ENCODE data around the gene ACBD6.

DNA sequence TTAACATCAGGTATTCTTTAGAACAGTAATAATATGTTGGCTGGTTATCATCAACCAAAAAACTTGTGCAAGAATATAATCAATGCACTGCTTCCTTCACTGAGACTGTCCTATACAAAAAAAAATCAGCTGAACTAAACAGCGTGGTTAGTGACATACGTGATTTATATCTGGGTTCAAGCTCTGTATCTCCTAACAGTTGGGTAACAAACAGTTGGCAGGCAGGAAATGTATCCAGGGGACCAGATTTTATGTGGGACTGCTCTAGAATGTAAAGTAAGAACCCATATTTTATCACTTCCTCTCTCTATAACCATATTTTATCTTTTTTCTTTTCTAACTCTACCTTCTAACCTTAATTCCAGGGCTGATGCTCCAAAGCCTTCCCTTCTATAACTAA, 8.0 kb downstream of the ACBD6 start:
- TF ChIP-seq, protein P1, sequence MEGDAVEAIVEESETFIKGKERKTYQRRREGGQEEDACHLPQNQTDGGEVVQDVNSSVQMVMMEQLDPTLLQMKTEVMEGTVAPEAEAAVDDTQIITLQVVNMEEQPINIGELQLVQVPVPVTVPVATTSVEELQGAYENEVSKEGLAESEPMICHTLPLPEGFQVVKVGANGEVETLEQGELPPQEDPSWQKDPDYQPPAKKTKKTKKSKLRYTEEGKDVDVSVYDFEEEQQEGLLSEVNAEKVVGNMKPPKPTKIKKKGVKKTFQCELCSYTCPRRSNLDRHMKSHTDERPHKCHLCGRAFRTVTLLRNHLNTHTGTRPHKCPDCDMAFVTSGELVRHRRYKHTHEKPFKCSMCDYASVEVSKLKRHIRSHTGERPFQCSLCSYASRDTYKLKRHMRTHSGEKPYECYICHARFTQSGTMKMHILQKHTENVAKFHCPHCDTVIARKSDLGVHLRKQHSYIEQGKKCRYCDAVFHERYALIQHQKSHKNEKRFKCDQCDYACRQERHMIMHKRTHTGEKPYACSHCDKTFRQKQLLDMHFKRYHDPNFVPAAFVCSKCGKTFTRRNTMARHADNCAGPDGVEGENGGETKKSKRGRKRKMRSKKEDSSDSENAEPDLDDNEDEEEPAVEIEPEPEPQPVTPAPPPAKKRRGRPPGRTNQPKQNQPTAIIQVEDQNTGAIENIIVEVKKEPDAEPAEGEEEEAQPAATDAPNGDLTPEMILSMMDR (IDR thresholded peaks at IDR 0.05; ENCODE audit: low read depth, low read length, missing input control), result no peak
- TF ChIP-seq RAD21 (IDR thresholded peaks at IDR 0.05) (no peak), NR2F2 (IDR thresholded peaks at IDR 0.05) (no peak), SP1 (IDR thresholded peaks at IDR 0.05) (no peak)
- TF ChIP-seq, protein P2, sequence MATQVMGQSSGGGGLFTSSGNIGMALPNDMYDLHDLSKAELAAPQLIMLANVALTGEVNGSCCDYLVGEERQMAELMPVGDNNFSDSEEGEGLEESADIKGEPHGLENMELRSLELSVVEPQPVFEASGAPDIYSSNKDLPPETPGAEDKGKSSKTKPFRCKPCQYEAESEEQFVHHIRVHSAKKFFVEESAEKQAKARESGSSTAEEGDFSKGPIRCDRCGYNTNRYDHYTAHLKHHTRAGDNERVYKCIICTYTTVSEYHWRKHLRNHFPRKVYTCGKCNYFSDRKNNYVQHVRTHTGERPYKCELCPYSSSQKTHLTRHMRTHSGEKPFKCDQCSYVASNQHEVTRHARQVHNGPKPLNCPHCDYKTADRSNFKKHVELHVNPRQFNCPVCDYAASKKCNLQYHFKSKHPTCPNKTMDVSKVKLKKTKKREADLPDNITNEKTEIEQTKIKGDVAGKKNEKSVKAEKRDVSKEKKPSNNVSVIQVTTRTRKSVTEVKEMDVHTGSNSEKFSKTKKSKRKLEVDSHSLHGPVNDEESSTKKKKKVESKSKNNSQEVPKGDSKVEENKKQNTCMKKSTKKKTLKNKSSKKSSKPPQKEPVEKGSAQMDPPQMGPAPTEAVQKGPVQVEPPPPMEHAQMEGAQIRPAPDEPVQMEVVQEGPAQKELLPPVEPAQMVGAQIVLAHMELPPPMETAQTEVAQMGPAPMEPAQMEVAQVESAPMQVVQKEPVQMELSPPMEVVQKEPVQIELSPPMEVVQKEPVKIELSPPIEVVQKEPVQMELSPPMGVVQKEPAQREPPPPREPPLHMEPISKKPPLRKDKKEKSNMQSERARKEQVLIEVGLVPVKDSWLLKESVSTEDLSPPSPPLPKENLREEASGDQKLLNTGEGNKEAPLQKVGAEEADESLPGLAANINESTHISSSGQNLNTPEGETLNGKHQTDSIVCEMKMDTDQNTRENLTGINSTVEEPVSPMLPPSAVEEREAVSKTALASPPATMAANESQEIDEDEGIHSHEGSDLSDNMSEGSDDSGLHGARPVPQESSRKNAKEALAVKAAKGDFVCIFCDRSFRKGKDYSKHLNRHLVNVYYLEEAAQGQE (IDR thresholded peaks at IDR 0.05), result no peak

Measured in liver (tissue), 3 donors.